NCI-H2171 (cell line): ENCODE data around the gene CYP2B6.
"Not testable (repeated sequence)": the region's sequence is repeated elsewhere in the genome, so short reads cannot be mapped to it uniquely, and the experiment has no call there.

Experiments
- DNase-seq: peaks from one replicate; lab custom pipeline; 2025; lab: John Stamatoyannopoulos, UW

Gene CYP2B6

DNA sequence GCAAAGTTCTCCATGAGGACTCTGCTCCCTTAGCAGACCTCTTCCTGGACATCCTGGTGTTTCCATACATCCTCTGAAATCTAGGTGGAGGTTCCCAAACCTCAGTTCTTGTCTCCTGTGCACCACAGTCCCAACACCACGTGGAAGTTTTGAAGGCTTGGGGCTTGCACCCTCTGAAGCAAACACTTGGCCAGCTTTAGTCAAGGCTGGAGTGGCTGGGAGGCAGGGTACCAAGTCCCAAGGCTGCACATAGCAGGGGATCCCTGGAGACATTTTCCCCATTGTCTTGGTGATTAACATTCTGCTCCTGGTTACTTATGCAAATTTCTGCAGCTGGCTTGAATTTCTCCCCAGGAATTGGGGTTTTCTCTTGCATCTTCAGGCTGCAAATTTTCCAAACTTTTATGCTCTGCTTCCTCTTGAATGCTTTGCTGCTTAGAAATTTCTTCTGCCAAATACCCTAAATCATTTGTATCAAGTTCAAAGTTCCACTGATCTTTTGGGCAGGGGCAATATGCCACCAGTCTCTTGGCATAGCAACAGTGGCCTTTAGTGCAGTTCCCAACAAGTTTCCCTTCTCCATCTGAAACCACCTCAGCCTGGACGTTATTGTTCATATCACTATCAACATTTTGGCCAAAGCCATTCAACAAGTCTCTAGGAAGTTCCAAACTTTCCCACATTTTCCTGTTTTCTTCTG lies 10.2 kb upstream of the CYP2B6 start:
- DNase-seq = not testable (repeated sequence)

GRCh38 chr19:40981591-40981990 lies 9.5 kb upstream of the CYP2B6 start:
- no peak for DNase-seq

- DNase-seq = no peak
These were observed 8.4 kb upstream of the CYP2B6 start for GRCh38 chr19:40982594-40983101.

- DNase-seq = no peak
These were observed 1.6 kb upstream of the CYP2B6 start for GRCh38 chr19:40989453-40989852.

GRCh38 chr19:40995355-40995754 lies 4.3 kb downstream of the CYP2B6 start:
- DNase-seq = no peak

DNA sequence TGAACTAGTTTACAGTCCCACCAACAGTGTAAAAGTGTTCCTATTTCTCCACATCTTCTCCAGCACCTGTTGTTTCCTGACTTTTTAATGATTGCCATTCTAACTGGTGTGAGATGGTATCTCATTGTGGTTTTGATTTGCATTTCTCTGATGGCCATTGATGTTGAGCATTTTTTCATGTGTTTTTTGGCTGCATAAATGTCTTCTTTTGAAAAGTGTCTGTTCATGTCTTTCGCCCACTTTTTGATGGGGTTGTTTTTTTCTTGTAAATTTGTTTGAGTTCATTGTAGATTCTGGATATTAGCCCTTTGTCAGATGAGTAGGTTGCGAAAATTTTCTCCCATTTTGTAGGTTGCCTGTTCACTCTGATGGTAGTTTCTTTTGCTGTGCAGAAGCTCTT lies 7.9 kb downstream of the CYP2B6 start:
- not testable (repeated sequence) for DNase-seq

GRCh38 chr19:41000310-41000737 lies 9.2 kb downstream of the CYP2B6 start:
- DNase-seq = no peak

DNA sequence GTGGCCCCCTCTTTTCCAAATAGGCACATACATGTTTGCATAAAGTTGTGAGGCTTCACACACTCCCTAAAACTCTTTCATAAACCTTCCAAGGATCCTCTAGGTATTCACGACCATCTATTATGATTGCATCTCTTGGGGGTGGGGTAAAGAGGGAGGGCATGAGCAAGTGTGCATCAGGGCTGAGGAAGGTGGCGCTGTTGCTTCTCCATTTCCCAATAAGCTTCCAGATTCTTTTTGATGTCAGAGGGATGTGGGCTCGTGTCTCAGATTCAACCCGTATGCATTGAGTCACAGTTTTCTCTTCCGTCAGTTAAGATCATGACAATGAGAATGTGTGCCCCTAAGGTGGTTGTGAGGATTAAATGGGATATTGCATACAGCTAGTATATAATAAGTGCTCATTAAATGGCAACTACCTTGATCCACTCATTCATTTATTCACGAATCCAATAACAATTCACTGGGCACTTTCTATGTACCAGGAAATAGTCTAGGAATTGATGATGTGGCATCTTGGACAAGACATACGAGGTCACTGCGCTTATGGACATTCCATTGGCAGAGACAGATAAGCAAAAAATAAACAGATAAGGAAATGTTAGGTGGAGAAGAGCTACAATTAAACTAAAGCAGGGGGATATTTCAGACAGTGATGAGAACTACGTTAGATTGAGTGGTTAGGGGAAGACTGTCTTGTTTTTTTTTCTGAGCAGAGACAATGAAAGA lies 10.3 kb downstream of the CYP2B6 start:
- DNase-seq = no peak

GRCh38 chr19:41003656-41004055 lies 12.6 kb downstream of the CYP2B6 start:
- not testable (repeated sequence) for DNase-seq

- DNase-seq = no peak
These were observed 18.7 kb downstream of the CYP2B6 start for GRCh38 chr19:41009700-41010235.

DNA sequence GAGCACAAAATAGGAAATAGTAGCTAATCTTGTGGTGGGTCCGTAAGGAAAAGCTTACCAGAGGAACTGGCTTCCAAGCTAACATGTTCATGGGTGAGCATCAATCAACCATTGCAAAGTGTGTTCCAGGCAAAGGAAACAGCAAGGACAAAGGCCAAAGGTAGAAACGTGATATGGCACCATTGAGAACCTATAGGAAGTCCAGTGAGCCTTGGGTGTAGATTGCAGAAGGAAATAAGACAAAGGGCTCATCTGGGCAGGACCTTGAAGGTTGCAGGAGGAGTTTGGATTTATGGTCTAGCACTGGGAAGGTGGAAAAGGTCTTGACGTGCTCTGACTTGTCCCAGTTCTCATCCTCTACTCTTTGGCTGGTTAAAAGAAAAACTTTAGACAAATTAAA lies 22.3 kb downstream of the CYP2B6 start:
- DNase-seq = no peak

DNA sequence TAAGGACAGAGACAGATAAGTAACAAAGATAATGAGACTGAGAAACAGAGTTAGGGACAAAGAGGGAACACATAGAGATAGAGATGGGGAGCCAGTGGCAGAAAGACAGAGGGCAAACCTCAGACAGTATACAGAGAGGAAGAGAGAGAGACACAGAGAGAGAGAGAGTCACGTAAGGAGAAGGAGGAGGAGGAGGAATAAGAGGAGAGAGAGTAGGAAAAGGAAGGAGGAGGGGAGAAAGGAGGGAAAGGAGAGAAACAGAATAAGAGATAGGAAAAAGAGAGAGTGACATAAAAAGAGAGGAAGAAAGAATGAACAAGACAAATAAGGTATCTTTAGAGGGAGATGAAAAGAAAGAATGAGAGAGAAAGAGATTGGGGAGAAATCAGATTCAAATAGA lies 23.6 kb downstream of the CYP2B6 start:
- DNase-seq = no peak

DNA sequence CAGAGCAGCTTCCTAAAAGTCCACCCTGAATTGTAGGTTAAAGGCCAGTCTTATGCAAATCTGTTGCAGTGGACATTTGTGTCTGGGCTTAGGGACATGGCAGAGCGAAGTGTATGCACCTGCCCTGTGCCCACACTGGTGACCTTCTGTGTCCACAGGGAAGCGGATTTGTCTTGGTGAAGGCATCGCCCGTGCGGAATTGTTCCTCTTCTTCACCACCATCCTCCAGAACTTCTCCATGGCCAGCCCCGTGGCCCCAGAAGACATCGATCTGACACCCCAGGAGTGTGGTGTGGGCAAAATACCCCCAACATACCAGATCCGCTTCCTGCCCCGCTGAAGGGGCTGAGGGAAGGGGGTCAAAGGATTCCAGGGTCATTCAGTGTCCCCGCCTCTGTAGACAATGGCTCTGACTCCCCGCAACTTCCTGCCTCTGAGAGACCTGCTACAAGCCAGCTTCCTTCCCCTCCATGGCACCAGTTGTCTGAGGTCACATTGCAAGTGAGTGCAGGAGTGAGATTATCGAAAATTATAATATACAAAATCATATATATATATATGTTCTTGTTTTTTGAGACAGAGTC lies 25.5 kb downstream of the CYP2B6 start:
- DNase-seq = no peak

- no peak for DNase-seq
These were observed 27.7 kb downstream of the CYP2B6 start for GRCh38 chr19:41018736-41019290.

GRCh38 chr19:41019346-41019745 lies 28.3 kb downstream of the CYP2B6 start:
- DNase-seq = no peak

- DNase-seq = no peak
These were observed 32.1 kb downstream of the CYP2B6 start for GRCh38 chr19:41023193-41023592.

- no peak for DNase-seq
These were observed 34.3 kb downstream of the CYP2B6 start for GRCh38 chr19:41025411-41025810.

GRCh38 chr19:41025871-41026270 lies 34.8 kb downstream of the CYP2B6 start:
- no peak for DNase-seq

GRCh38 chr19:41027273-41027967 lies 36.3 kb downstream of the CYP2B6 start:
- DNase-seq = no peak

GRCh38 chr19:41029524-41030432 lies 38.7 kb downstream of the CYP2B6 start:
- no peak for DNase-seq

DNA sequence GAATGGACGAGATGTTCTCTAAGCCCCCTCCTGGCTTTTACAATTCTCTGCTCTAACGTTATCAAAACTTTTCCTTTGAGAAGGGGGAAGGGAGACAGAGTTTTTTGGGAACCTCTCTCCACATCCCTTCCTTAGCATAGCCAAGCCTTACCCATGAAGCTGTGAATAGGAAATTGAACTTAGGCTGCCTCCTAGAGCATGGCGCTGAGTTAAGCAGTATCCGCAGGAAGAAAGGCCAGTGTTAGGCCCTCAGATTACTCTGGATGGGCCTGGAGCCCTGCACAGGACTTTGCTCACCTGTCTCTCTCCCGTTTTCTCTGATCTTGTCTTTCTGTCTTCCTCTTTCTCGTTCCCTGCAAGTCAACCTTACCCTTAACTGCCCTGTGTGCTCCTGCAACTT lies 39.6 kb downstream of the CYP2B6 start:
- no peak for DNase-seq
